Activated B cell treated with CpG ODN at 0.5 μM for 24 hours (primary cell): ENCODE measurements around the gene WWOX. TPM values are rescaled to one million over a fixed set of nuclear protein-coding genes. Genes with fewer than 3 reads are reported as not detected.

Source experiments
- ATAC-seq: fragments of 200-7000 bp; cut with Tn5 transposase; one replicate; pipeline ENCODE4 v1.10.0; 2021; ENCODE audit warnings: low read depth, mild to moderate bottlenecking, moderate library complexity
- CTCF ChIA-PET: fragments of 350-600 bp; sonication (Branson Sonifier 250); formaldehyde crosslinking; loops from one replicate; lab custom pipeline; 2021; ENCODE audit warnings: antibody characterized with exemption; lab: Charles Lee
- POLR2A ChIA-PET: fragments of 350-600 bp; sonication (Branson Sonifier 250); formaldehyde crosslinking; loops from one replicate; lab custom pipeline; 2021; ENCODE audit warnings: antibody characterized with exemption; lab: Charles Lee
- DNase-seq: peaks from one replicate; pipeline ENCODE4 v3.0.0; 2022
- H3K27ac Mint-ChIP-seq: one replicate; pipeline ENCODE4 v1.8.0; 2020; ENCODE audit warnings: mixed read lengths
- H3K27me3 Mint-ChIP-seq: one replicate; pipeline ENCODE4 v1.8.0; 2021; ENCODE audit warnings: mixed read lengths
- H3K36me3 Mint-ChIP-seq: one replicate; pipeline ENCODE4 v1.8.0; 2021; ENCODE audit warnings: low read depth, mixed read lengths
- H3K4me1 Mint-ChIP-seq: one replicate; pipeline ENCODE4 v1.8.0; 2021; ENCODE audit warnings: mixed read lengths
- H3K4me3 Mint-ChIP-seq: one replicate; pipeline ENCODE4 v1.8.0; 2020; ENCODE audit warnings: mild to moderate bottlenecking, mixed read lengths
- H3K9me3 Mint-ChIP-seq: one replicate; pipeline ENCODE4 v1.8.0; 2020; ENCODE audit warnings: mixed read lengths
- CTCF ChIP-seq: fragments of 200-600 bp; IDR thresholded peaks from one replicate; pipeline ENCODE4 v1.8.0; 2022; ENCODE audit warnings: antibody characterized with exemption, mild to moderate bottlenecking
- intact Hi-C: fragments of 100-400 bp; cut with micrococcal nuclease; formaldehyde crosslinking; loops from one replicate; pipeline ENCODE4 v1.15.1; 2024
- total RNA-seq: library from RNA; stranded (reverse); gene quantifications from 2 replicates; pipeline ENCODE4 v1.2.3, GENCODE V29; 2022

Gene WWOX
- total RNA-seq, 1 donor from 2014 or later: 22.6 TPM

DNA sequence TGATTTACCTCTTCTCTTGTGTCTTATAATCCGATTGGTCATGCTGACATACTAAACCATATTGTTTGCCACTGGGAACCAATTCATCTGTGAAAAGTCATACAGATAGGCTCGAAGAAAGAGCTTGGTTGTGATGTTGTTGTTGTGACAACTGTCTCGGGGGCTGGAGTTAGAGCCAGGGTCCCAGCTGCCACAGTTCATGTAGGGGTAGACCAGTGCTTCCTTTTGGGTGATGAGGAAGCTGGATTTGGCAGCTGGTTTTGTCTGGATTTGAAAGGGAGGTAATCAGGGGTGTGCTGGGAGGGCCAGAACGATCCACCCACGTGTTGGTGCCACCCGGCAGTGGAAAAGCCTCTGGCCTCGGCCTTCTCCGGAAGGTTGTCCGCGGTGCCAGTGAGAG lies 438.1 kb downstream of the WWOX start:
- no peaks in the 10 kb centered on the region for H3K4me1 Mint-ChIP-seq
- intact Hi-C loops: no loop called here
- TF ChIP-seq CTCF: no peak
- no peak for DNase-seq
- no peaks in the 10 kb centered on the region for H3K9me3 Mint-ChIP-seq
- CTCF ChIA-PET: no interaction called here
- no peaks in the 10 kb centered on the region for H3K36me3 Mint-ChIP-seq
- no peaks in the 10 kb centered on the region for H3K27me3 Mint-ChIP-seq
- no peak overlapping the region for H3K4me3 Mint-ChIP-seq
- ATAC-seq: no peak
- no peak overlapping the region for H3K27ac Mint-ChIP-seq
- POLR2A ChIA-PET: no interaction called here

DNA sequence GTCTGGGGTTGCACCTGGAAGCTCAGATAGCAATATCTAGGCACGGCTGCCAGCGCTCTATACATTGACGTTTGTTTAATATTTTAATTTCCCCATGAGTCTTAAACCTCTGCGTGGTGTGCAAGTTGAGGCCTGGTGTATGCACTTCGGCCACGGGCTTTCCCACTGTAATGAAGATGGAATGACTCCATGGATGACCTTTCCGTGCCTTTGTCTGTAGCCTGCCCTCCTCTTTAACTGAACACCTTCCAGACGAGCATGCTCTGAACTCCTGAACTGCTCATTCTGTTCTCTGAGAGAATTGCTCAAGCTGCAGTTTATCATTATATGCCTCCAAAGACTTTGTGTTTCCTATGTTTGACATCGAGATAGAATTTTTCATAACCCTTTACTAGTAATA lies 438.8 kb downstream of the WWOX start:
- ChIA-PET CTCF (no interaction called here), POLR2A (no interaction called here)
- TF ChIP-seq CTCF: no peak
- intact Hi-C loops: no loop called here
- H3K27ac Mint-ChIP-seq: no peak overlapping the region
- H3K4me1 Mint-ChIP-seq: no peaks in the 10 kb centered on the region
- H3K9me3 Mint-ChIP-seq: no peaks in the 10 kb centered on the region
- no peaks in the 10 kb centered on the region for H3K36me3 Mint-ChIP-seq
- H3K4me3 Mint-ChIP-seq: no peak overlapping the region
- H3K27me3 Mint-ChIP-seq: no peaks in the 10 kb centered on the region
- DNase-seq: no peak
- ATAC-seq: no peak

DNA sequence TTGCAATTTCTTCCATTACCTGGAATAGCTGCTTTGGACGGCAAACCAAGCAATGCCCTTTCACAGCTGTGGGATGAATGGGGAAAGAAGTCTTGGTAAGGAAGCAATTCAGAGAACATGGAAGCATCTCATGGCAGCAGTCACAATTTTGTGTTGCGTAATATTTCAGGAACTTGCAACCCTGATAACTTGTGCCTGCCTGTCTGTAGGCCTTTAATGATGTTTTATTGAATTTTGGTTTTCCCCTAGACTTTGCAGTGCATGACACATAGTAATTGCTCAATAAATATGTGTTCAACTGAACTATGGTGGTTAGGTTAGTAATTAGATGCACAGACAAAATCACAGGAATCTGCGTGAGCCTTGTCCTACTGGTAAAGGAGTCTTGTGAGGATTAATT lies 439.5 kb downstream of the WWOX start:
- no peak for TF ChIP-seq CTCF
- CTCF ChIA-PET: no interaction called here
- no peaks in the 10 kb centered on the region for H3K4me1 Mint-ChIP-seq
- no peaks in the 10 kb centered on the region for H3K27me3 Mint-ChIP-seq
- no peaks in the 10 kb centered on the region for H3K9me3 Mint-ChIP-seq
- no peak overlapping the region for H3K27ac Mint-ChIP-seq
- DNase-seq (no peak), ATAC-seq (no peak)
- POLR2A ChIA-PET: interaction anchor here (0.6 kb wide), 1 partner anchor 14 kb away, joined by 12 read pairs; no protein-coding TSS in a partner anchor
- intact Hi-C loops: no loop called here
- H3K36me3 Mint-ChIP-seq: no peaks in the 10 kb centered on the region
- no peak overlapping the region for H3K4me3 Mint-ChIP-seq

- CTCF ChIA-PET: no interaction called here
Measured at GRCh38 chr16:78542419-78542818, 443.0 kb downstream of the WWOX start.

DNA sequence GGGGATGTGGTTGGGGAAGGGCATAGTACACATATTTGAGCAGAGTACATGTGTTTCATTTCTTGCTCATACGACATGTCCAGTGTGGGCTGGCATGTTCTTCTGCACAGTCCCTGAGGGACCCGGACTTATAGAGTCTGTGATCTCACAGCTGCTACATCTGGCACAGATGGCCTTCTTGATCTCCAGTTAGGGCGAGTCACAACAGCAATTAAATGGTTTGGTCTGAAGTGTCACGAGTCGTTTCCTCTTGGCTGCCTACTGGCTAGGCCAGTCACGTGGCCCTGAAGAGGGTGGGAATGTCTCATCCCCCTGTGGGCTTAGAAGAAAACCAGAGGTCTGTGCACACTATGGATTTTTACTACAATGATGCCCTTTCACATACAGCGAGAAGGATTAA lies 443.6 kb downstream of the WWOX start:
- no peaks in the 10 kb centered on the region for H3K27me3 Mint-ChIP-seq
- no peaks in the 10 kb centered on the region for H3K36me3 Mint-ChIP-seq
- CTCF ChIA-PET: no interaction called here
- intact Hi-C loops: no loop called here
- no peak overlapping the region for H3K27ac Mint-ChIP-seq
- H3K4me1 Mint-ChIP-seq: no peaks in the 10 kb centered on the region
- no peak for TF ChIP-seq CTCF
- ATAC-seq (no peak), DNase-seq (no peak)
- no peaks in the 10 kb centered on the region for H3K9me3 Mint-ChIP-seq
- no peak overlapping the region for H3K4me3 Mint-ChIP-seq
- POLR2A ChIA-PET: no interaction called here

More at GRCh38 chr16:78542419-78542818, 443.0 kb downstream of the WWOX start:
- Mint-ChIP-seq H3K4me1 (no peaks in the 10 kb centered on the region), H3K4me3 (no peak overlapping the region), H3K36me3 (no peaks in the 10 kb centered on the region), H3K27me3 (no peaks in the 10 kb centered on the region), H3K9me3 (no peaks in the 10 kb centered on the region), H3K27ac (no peak overlapping the region)
- POLR2A ChIA-PET: no interaction called here
- no peak for ATAC-seq
- TF ChIP-seq CTCF: no peak
- intact Hi-C loops: no loop called here
- no peak for DNase-seq
